Thymus (tissue), 11 donors: ENCODE measurements around the gene PRSS56. TPM values are rescaled to one million over a fixed set of nuclear protein-coding genes. Genes with fewer than 3 reads are reported as not detected.

ENCODE experiments used
- DNase-seq, 9 donors: peaks; one replicate each; pipeline ENCODE4 v3.0.0-alpha.2; 2013; ENCODE audit warnings: low spot score in 9 of 9, low read depth in 6 of 9, missing footprints in 1 of 9
- H3K27ac ChIP-seq, 2 donors: one replicate each; pipeline ENCODE4 v1.5.1; 2013; ENCODE audit warnings: control low read depth in 1 of 2, low read depth in 1 of 2, low read length in 1 of 2, mild to moderate bottlenecking in 1 of 2, moderate library complexity in 1 of 2
- H3K27me3 ChIP-seq, 2 donors: one replicate each; pipeline ENCODE4 v1.5.1; 2013; ENCODE audit warnings: low read length in 1 of 2; ENCODE audit not compliant: control insufficient read depth in 2 of 2, insufficient read depth in 1 of 2
- H3K36me3 ChIP-seq, 2 donors: one replicate each; pipeline ENCODE4 v1.5.1; 2013; ENCODE audit warnings: low read length in 1 of 2, mild to moderate bottlenecking in 1 of 2, moderate library complexity in 1 of 2; ENCODE audit not compliant: control insufficient read depth in 2 of 2, insufficient read depth in 2 of 2
- H3K4me1 ChIP-seq, 2 donors: one replicate each; pipeline ENCODE4 v1.5.1; 2013; ENCODE audit warnings: low read length in 2 of 2; ENCODE audit not compliant: control insufficient read depth in 2 of 2, insufficient read depth in 2 of 2
- H3K4me3 ChIP-seq, 2 donors: one replicate each; pipeline ENCODE4 v1.5.1; 2013; ENCODE audit warnings: low read length in 2 of 2, control low read depth in 1 of 2, mild to moderate bottlenecking in 1 of 2
- H3K9me3 ChIP-seq, 2 donors: one replicate each; pipeline ENCODE4 v1.5.1; 2013; ENCODE audit warnings: low read length in 1 of 2, mild to moderate bottlenecking in 1 of 2; ENCODE audit not compliant: control insufficient read depth in 2 of 2, insufficient read depth in 1 of 2
- WGBS: extraction: QIAGEN DNeasy Blood & Tissue Kit; methylation state at CpG from one replicate; pipeline ENCODE4 v1.1.7; 2013; 5-methylcytosine and 5-hydroxymethylcytosine counted together
- polyA plus RNA-seq: library from polyadenylated mRNA; stranded (reverse); fragments of 200-250 nt; gene quantifications from one replicate; pipeline ENCODE4 v1.2.3, GENCODE V29; 2013
- total RNA-seq: library from RNA; stranded (reverse); fragments of 120-200 nt; gene quantifications from one replicate; pipeline ENCODE4 v1.2.4, GENCODE V29; 2013
- donor health status: healthy.

The PRSS56 gene
- total and polyA plus RNA-seq, 2 donors, result 0.09 to 0.19 TPM

- DNase-seq, result no peak
- peaks cover 0 to 4% of the 10 kb centered on the region in 2 donors for H3K9me3 ChIP-seq
- no peak overlapping the region for H3K27ac ChIP-seq
- H3K27me3 ChIP-seq, result peaks cover 18 to 71% of the 10 kb centered on the region in 2 donors
- WGBS, result 88% methylated on average over 26 of the region's 26 CpGs
- no peaks in the 10 kb centered on the region for H3K4me1 ChIP-seq
- H3K36me3 ChIP-seq, result no peaks in the 10 kb centered on the region
- no peak overlapping the region for H3K4me3 ChIP-seq
Observed at GRCh38 chr2:232480201-232481190, 39.7 kb upstream of the PRSS56 start.

GRCh38 chr2:232481322-232482140 lies 38.7 kb upstream of the PRSS56 start:
- H3K4me1 ChIP-seq, result no peaks in the 10 kb centered on the region
- DNase-seq, result no peak
- peaks cover 29 to 79% of the 10 kb centered on the region in 2 donors for H3K27me3 ChIP-seq

GRCh38 chr2:232482301-232483238 lies 37.6 kb upstream of the PRSS56 start:
- Histone ChIP-seq H3K4me3 (no peak overlapping the region), H3K27ac (no peak overlapping the region), H3K36me3 (no peaks in the 10 kb centered on the region), H3K27me3 (peaks cover 39 to 87% of the 10 kb centered on the region in 2 donors), H3K9me3 (peaks cover 0 to 8% of the 10 kb centered on the region in 2 donors), H3K4me1 (peaks cover 0 to 9% of the 10 kb centered on the region in 2 donors)
- 95% methylated on average over 31 of the region's 31 CpGs for WGBS
- no peak for DNase-seq

More at GRCh38 chr2:232481322-232482140, 38.7 kb upstream of the PRSS56 start:
- Histone ChIP-seq H3K9me3 (peaks cover 0 to 4% of the 10 kb centered on the region in 2 donors), H3K36me3 (no peaks in the 10 kb centered on the region), H3K4me3 (no peak overlapping the region), H3K27ac (no peak overlapping the region)
- WGBS, result 95% methylated on average over 29 of the region's 29 CpGs

GRCh38 chr2:232483311-232483922 lies 36.8 kb upstream of the PRSS56 start:
- Histone ChIP-seq H3K4me3 (no peak overlapping the region), H3K4me1 (peaks cover 0 to 10% of the 10 kb centered on the region in 2 donors), H3K36me3 (no peaks in the 10 kb centered on the region), H3K9me3 (peaks cover 0 to 8% of the 10 kb centered on the region in 2 donors), H3K27ac (no peak overlapping the region), H3K27me3 (peaks cover 48 to 90% of the 10 kb centered on the region in 2 donors)
- DNase-seq, result no peak
- 95% methylated on average over 10 of the region's 10 CpGs for WGBS

GRCh38 chr2:232483923-232484627 lies 36.1 kb upstream of the PRSS56 start:
- DNase-seq, result no peak
- Histone ChIP-seq H3K36me3 (no peaks in the 10 kb centered on the region), H3K9me3 (peaks cover 0 to 8% of the 10 kb centered on the region in 2 donors), H3K27me3 (peaks cover 53 to 91% of the 10 kb centered on the region in 2 donors), H3K4me1 (peaks cover 0 to 10% of the 10 kb centered on the region in 2 donors), H3K27ac (no peak overlapping the region), H3K4me3 (no peak overlapping the region)
- WGBS, result 95% methylated on average over 19 of the region's 19 CpGs

GRCh38 chr2:232484628-232485347 lies 35.4 kb upstream of the PRSS56 start:
- H3K4me1 ChIP-seq, result peaks cover 0 to 10% of the 10 kb centered on the region in 2 donors
- no peaks in the 10 kb centered on the region for H3K36me3 ChIP-seq
- H3K27ac ChIP-seq, result no peak overlapping the region
- peaks cover 59 to 94% of the 10 kb centered on the region in 2 donors for H3K27me3 ChIP-seq
- WGBS, result 87% methylated on average over 12 of the region's 12 CpGs
- H3K9me3 ChIP-seq, result peaks cover 0 to 8% of the 10 kb centered on the region in 2 donors
- DNase-seq, result no peak
- no peak overlapping the region for H3K4me3 ChIP-seq

- Histone ChIP-seq H3K4me1 (peaks cover 0 to 10% of the 10 kb centered on the region in 2 donors), H3K27me3 (peaks cover 64 to 94% of the 10 kb centered on the region in 2 donors), H3K27ac (no peak overlapping the region), H3K9me3 (peaks cover 0 to 8% of the 10 kb centered on the region in 2 donors), H3K36me3 (no peaks in the 10 kb centered on the region), H3K4me3 (no peak overlapping the region)
- WGBS, result 10% methylated on average over 22 of the region's 22 CpGs
- no peak for DNase-seq
Observed at GRCh38 chr2:232485348-232485756, 34.8 kb upstream of the PRSS56 start.
